ENCODE measurements around the gene AKAP9. TPM values are rescaled to one million over a fixed set of nuclear protein-coding genes. Genes with fewer than 3 reads are reported as not detected.
"Not testable (repeated sequence)": the region's sequence is repeated elsewhere in the genome, so short reads cannot be mapped to it uniquely, and the experiment has no call there.

Gene AKAP9
- total RNA-seq, 1 donor from 2014 or later = 85.3 TPM

DNA sequence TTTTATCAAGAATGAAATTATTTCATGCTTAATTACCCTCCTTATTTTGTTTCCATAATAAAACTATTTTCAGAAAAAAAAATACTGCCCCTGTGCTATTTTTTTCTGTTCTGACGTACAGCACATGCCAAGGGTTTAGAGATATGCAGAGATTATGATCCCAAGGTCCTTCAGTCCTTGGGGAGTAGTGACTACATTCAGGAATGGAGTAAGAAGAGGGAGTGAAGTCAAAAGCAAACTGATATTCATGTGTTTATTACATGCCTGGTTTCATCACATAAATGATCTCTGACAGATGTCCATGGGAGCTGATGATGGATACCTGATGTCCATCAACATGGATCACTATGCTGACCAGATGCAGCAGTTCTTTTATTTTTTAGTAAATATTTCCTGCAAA, 17.2 kb downstream of the AKAP9 start:
- Histone ChIP-seq H3K4me3 (no peak overlapping the region), H3K4me1 (peaks cover 6% of the 10 kb centered on the region), H3K27me3 (no peaks in the 10 kb centered on the region), H3K36me3 (no peaks in the 10 kb centered on the region), H3K27ac (no peak overlapping the region), H3K9me3 (no peaks in the 10 kb centered on the region)
- intact Hi-C loops (cut with DNase I) = no loop called here
- ATAC-seq = no peak
- TF ChIP-seq CTCF (IDR thresholded peaks at IDR 0.05) = no peak
- no peak for DNase-seq

DNA sequence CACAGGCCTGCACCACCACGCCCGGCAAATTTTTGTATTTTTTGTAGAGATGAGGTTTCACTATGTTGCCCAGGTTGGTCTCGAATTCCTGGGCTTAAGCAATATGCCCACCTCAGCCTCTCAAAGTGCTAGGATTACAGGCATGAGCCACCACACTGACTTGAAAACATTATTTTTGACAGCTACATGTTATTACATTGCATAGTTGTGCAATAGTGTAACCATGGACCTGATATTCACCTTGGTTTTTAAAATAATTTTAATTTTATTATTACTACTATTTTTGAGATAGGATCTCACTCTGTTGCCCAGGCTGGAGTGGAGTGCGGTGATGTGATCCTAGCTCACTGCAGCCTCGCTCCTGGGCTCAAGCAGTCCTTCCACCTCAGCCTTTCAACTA, 18.4 kb downstream of the AKAP9 start:
- TF ChIP-seq CTCF (IDR thresholded peaks at IDR 0.05) = no peak
- intact Hi-C loops (cut with DNase I) = no loop called here
- Histone ChIP-seq H3K4me3 (no peak overlapping the region), H3K9me3 (no peaks in the 10 kb centered on the region), H3K36me3 (no peaks in the 10 kb centered on the region), H3K27me3 (no peaks in the 10 kb centered on the region), H3K4me1 (peaks cover 6% of the 10 kb centered on the region), H3K27ac (no peak overlapping the region)
- DNase-seq (no peak), ATAC-seq (no peak)

GRCh38 chr7:91961816-91962215, 21.2 kb downstream of the AKAP9 start:
- Histone ChIP-seq H3K4me3 (no peak overlapping the region), H3K27ac (no peak overlapping the region), H3K36me3 (no peaks in the 10 kb centered on the region), H3K4me1 (peaks cover 6% of the 10 kb centered on the region), H3K9me3 (no peaks in the 10 kb centered on the region), H3K27me3 (no peaks in the 10 kb centered on the region)
- intact Hi-C loops (cut with DNase I) = no loop called here
- DNase-seq (no peak), ATAC-seq (no peak)
- TF ChIP-seq CTCF (IDR thresholded peaks at IDR 0.05) = no peak

DNA sequence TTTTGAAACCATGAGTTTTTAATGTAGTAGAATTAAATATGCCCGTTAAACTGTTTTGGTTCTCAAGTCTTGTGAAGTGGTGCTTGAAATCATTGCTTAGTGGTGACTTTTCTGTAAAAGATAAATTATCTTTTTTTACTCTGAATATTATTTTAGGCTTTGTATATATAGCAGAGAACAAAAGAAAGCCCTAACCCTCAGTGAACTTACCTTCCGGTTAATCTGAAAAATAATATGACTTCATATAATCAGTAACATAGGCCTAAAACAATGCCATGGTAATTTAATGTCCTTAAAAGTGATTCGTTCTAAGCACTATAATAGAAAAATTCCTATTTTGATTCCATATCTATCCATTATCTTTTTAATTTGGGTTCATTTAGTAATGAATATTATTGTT, 21.8 kb downstream of the AKAP9 start:
- Histone ChIP-seq H3K36me3 (no peaks in the 10 kb centered on the region), H3K4me1 (peaks cover 6% of the 10 kb centered on the region), H3K4me3 (no peak overlapping the region), H3K27me3 (no peaks in the 10 kb centered on the region), H3K9me3 (no peaks in the 10 kb centered on the region), H3K27ac (no peak overlapping the region)
- intact Hi-C loops (cut with DNase I) = no loop called here
- DNase-seq (no peak), ATAC-seq (no peak)
- TF ChIP-seq CTCF (IDR thresholded peaks at IDR 0.05) = no peak

GRCh38 chr7:91967513-91967912, 26.9 kb downstream of the AKAP9 start:
- H3K9me3 ChIP-seq; H3K36me3 ChIP-seq; H3K27ac ChIP-seq; H3K27me3 ChIP-seq; H3K4me1 ChIP-seq; intact Hi-C loops (cut with DNase I); ATAC-seq; DNase-seq; H3K4me3 ChIP-seq: not testable (repeated sequence)

DNA sequence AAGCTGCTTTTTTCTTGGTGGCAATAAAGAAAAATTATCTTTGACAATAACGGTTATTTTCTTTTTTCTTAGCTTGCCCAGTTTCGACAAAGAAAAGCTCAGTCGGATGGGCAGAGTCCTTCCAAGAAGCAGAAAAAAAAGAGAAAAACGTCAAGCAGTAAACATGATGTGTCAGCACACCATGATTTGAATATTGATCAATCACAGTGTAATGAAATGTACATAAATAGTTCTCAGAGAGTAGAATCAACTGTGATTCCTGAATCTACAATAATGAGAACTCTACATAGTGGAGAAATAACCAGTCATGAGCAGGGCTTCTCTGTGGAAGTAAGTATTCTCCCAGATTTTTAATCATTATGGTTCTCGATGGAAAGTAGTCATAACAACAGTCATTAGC, 33.0 kb downstream of the AKAP9 start:
- Histone ChIP-seq H3K27ac (no peak overlapping the region), H3K9me3 (no peaks in the 10 kb centered on the region), H3K4me3 (no peak overlapping the region), H3K27me3 (no peaks in the 10 kb centered on the region), H3K4me1 (no peaks in the 10 kb centered on the region), H3K36me3 (peaks cover 21% of the 10 kb centered on the region)
- TF ChIP-seq CTCF (IDR thresholded peaks at IDR 0.05) = no peak
- DNase-seq (no peak), ATAC-seq (no peak)
- intact Hi-C loops (cut with DNase I) = no loop called here

Measured in upper lobe of right lung (tissue), 1 donor.